ENCODE measurements around the gene UBTF.
A peak's percentile ranks its signal among the peaks of the same experiment; 100 is the strongest.

UBTF gene

DNA sequence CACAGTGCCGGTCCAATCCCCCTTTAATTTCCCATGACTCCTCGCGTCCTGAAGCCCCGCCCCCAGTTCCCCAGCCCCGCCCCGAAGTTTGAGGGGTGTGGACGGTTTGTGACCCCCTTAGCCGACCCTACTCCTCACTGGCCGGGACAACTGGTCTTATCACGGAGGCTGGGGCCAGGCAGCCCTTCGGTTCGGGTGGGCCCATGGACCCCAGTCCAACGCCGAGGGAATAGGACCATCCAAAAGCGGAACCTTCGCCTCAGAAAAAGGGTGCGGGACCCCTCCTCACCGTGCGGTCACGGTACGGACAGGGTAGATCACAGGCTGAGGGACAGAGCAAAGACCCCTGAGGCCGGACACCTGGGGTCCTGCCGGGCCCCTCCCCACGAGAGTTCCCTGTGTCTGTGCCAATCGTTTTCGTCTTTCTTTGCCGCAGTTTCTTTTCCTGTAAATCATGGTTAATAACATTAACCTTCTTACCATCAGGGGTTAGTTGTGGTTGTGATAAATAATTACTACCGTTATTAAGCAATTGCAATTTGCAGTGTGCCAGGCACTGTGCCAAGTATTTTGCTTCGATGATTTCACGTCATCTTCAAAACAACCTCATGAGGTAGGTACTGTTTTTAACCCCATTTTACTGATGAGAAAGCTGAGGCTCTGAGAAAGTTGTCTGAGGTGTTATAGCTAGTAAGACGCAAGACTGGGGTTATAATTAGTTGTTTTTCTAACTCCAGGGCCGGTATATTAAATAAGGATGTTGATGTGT lies 32.2 kb downstream of the UBTF start (continued):
- TF ChIP-seq ZNF202 (tag by site-specific recombination; IDR thresholded peaks at IDR 0.05; ENCODE audit: borderline replicate concordance) (no peak), ZBTB7A (tag by site-specific recombination; IDR thresholded peaks at IDR 0.05; ENCODE audit: low read depth) (0 out of 2 replicates have a peak, but pooled peaks have one; percentile 74), RBAK (tag by site-specific recombination; IDR thresholded peaks at IDR 0.05) (no peak), ZNF394 (tag by site-specific recombination; IDR thresholded peaks at IDR 0.05; ENCODE audit: borderline replicate concordance) (no peak), ZNF658 (tag by site-specific recombination; IDR thresholded peaks at IDR 0.05) (no peak), ZNF426 (tag by site-specific recombination; IDR thresholded peaks at IDR 0.05) (no peak), ZNF530 (tag by site-specific recombination; IDR thresholded peaks at IDR 0.05; ENCODE audit: low read depth) (no peak), ZNF302 (tag by site-specific recombination; IDR thresholded peaks at IDR 0.05; ENCODE audit: low read depth) (no peak), GLI2 (tag by site-specific recombination; IDR thresholded peaks at IDR 0.05; ENCODE audit: borderline replicate concordance, low read depth) (no peak), GLIS2 (tag by site-specific recombination; IDR thresholded peaks at IDR 0.05) (peak; percentile 41; the same call in 1 of the 2 replicates), ZNF654 (tag by site-specific recombination; IDR thresholded peaks at IDR 0.05; ENCODE audit: low read depth) (no peak), ZXDB (tag by site-specific recombination; IDR thresholded peaks at IDR 0.05) (no peak), ZNF785 (tag by site-specific recombination; IDR thresholded peaks at IDR 0.05) (no peak), ZNF585B (tag by site-specific recombination; IDR thresholded peaks at IDR 0.05) (no peak), IKZF3 (tag by site-specific recombination; IDR thresholded peaks at IDR 0.05) (no peak), ZNF324 (tag by site-specific recombination; IDR thresholded peaks at IDR 0.05) (no peak), KLF9 (tag by site-specific recombination; IDR thresholded peaks at IDR 0.05; ENCODE audit: low read depth) (0 out of 2 replicates have a peak, but pooled peaks have one; percentile 7), ZBTB17 (tag by site-specific recombination; IDR thresholded peaks at IDR 0.05) (no peak), ZNF664 (tag by site-specific recombination; IDR thresholded peaks at IDR 0.05) (0 out of 2 replicates have a peak, but pooled peaks have one; percentile 24), ZNF624 (tag by site-specific recombination; IDR thresholded peaks at IDR 0.05) (no peak), ZNF776 (tag by site-specific recombination; IDR thresholded peaks at IDR 0.05; ENCODE audit: borderline replicate concordance) (no peak), ZNF292 (tag by site-specific recombination; IDR thresholded peaks at IDR 0.05; ENCODE audit: borderline replicate concordance, low read depth) (no peak)
- TF ChIP-seq, protein P1, sequence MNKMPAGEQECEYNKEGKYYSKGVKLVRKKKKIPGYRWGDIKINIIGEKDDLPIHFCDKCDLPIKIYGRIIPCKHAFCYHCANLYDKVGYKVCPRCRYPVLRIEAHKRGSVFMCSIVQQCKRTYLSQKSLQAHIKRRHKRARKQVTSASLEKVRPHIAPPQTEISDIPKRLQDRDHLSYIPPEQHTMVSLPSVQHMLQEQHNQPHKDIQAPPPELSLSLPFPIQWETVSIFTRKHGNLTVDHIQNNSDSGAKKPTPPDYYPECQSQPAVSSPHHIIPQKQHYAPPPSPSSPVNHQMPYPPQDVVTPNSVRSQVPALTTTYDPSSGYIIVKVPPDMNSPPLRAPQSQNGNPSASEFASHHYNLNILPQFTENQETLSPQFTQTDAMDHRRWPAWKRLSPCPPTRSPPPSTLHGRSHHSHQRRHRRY (tag by site-specific recombination; IDR thresholded peaks at IDR 0.05) = no peak
- TF ChIP-seq, protein P2, sequence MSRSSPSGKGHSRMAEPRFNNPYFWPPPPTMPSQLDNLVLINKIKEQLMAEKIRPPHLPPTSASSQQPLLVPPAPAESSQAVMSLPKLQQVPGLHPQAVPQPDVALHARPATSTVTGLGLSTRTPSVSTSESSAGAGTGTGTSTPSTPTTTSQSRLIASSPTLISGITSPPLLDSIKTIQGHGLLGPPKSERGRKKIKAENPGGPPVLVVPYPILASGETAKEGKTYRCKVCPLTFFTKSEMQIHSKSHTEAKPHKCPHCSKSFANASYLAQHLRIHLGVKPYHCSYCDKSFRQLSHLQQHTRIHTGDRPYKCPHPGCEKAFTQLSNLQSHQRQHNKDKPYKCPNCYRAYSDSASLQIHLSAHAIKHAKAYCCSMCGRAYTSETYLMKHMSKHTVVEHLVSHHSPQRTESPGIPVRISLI (tag by site-specific recombination; IDR thresholded peaks at IDR 0.05) = no peak
- TF ChIP-seq, protein P3, sequence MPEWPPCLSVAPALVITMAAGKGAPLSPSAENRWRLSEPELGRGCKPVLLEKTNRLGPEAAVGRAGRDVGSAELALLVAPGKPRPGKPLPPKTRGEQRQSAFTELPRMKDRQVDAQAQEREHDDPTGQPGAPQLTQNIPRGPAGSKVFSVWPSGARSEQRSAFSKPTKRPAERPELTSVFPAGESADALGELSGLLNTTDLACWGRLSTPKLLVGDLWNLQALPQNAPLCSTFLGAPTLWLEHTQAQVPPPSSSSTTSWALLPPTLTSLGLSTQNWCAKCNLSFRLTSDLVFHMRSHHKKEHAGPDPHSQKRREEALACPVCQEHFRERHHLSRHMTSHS (tag by site-specific recombination; IDR thresholded peaks at IDR 0.05) = no peak
- TF ChIP-seq, protein P4, sequence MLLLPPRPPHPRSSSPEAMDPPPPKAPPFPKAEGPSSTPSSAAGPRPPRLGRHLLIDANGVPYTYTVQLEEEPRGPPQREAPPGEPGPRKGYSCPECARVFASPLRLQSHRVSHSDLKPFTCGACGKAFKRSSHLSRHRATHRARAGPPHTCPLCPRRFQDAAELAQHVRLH (tag by site-specific recombination; IDR thresholded peaks at IDR 0.05) = 0 out of 2 replicates have a peak, but pooled peaks have one; percentile 40
- TF ChIP-seq, protein P5, sequence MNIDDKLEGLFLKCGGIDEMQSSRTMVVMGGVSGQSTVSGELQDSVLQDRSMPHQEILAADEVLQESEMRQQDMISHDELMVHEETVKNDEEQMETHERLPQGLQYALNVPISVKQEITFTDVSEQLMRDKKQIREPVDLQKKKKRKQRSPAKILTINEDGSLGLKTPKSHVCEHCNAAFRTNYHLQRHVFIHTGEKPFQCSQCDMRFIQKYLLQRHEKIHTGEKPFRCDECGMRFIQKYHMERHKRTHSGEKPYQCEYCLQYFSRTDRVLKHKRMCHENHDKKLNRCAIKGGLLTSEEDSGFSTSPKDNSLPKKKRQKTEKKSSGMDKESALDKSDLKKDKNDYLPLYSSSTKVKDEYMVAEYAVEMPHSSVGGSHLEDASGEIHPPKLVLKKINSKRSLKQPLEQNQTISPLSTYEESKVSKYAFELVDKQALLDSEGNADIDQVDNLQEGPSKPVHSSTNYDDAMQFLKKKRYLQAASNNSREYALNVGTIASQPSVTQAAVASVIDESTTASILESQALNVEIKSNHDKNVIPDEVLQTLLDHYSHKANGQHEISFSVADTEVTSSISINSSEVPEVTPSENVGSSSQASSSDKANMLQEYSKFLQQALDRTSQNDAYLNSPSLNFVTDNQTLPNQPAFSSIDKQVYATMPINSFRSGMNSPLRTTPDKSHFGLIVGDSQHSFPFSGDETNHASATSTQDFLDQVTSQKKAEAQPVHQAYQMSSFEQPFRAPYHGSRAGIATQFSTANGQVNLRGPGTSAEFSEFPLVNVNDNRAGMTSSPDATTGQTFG (tag by site-specific recombination; IDR thresholded peaks at IDR 0.05; ENCODE audit: borderline replicate concordance) = no peak
- TF ChIP-seq, protein P6, sequence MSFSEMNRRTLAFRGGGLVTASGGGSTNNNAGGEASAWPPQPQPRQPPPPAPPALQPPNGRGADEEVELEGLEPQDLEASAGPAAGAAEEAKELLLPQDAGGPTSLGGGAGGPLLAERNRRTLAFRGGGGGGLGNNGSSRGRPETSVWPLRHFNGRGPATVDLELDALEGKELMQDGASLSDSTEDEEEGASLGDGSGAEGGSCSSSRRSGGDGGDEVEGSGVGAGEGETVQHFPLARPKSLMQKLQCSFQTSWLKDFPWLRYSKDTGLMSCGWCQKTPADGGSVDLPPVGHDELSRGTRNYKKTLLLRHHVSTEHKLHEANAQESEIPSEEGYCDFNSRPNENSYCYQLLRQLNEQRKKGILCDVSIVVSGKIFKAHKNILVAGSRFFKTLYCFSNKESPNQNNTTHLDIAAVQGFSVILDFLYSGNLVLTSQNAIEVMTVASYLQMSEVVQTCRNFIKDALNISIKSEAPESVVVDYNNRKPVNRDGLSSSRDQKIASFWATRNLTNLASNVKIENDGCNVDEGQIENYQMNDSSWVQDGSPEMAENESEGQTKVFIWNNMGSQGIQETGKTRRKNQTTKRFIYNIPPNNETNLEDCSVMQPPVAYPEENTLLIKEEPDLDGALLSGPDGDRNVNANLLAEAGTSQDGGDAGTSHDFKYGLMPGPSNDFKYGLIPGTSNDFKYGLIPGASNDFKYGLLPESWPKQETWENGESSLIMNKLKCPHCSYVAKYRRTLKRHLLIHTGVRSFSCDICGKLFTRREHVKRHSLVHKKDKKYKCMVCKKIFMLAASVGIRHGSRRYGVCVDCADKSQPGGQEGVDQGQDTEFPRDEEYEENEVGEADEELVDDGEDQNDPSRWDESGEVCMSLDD (tag by site-specific recombination; IDR thresholded peaks at IDR 0.05) = peak; percentile 67; the same call in 1 of the 2 replicates
- TF ChIP-seq, protein P7, sequence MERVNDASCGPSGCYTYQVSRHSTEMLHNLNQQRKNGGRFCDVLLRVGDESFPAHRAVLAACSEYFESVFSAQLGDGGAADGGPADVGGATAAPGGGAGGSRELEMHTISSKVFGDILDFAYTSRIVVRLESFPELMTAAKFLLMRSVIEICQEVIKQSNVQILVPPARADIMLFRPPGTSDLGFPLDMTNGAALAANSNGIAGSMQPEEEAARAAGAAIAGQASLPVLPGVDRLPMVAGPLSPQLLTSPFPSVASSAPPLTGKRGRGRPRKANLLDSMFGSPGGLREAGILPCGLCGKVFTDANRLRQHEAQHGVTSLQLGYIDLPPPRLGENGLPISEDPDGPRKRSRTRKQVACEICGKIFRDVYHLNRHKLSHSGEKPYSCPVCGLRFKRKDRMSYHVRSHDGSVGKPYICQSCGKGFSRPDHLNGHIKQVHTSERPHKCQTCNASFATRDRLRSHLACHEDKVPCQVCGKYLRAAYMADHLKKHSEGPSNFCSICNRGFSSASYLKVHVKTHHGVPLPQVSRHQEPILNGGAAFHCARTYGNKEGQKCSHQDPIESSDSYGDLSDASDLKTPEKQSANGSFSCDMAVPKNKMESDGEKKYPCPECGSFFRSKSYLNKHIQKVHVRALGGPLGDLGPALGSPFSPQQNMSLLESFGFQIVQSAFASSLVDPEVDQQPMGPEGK (tag by site-specific recombination; IDR thresholded peaks at IDR 0.05) = no peak; the same call in 1 of the 2 replicates

Measured in HEK293 (cell line).